ENCODE measurements around the gene CSGALNACT2. TPM values are rescaled to one million over a fixed set of nuclear protein-coding genes. Genes with fewer than 3 reads are reported as not detected.
A peak's percentile ranks its signal among the peaks of the same experiment; 100 is the strongest.

The CSGALNACT2 gene
- total and polyA plus RNA-seq, 2 donors from 2014 or later: 4.8 to 20.0 TPM

- H3K4me1 ChIP-seq (ENCODE audit: control insufficient read depth in 2 of 3, insufficient read depth in 2 of 3, low read depth in 1 of 3, low read length in 3 of 3): no peaks in the 10 kb centered on the region
- DNase-seq: peak in 1 of 5 donors; percentile 15
- no peaks in the 10 kb centered on the region for H3K27me3 ChIP-seq (ENCODE audit: control insufficient read depth, insufficient read depth, low read length)
- no peak overlapping the region for H3K4me3 ChIP-seq (ENCODE audit: low read length in 3 of 3)
- H3K27ac ChIP-seq (ENCODE audit: low read depth in 2 of 2, low read length in 2 of 2): no peak overlapping the region
- TF ChIP-seq, protein P1, sequence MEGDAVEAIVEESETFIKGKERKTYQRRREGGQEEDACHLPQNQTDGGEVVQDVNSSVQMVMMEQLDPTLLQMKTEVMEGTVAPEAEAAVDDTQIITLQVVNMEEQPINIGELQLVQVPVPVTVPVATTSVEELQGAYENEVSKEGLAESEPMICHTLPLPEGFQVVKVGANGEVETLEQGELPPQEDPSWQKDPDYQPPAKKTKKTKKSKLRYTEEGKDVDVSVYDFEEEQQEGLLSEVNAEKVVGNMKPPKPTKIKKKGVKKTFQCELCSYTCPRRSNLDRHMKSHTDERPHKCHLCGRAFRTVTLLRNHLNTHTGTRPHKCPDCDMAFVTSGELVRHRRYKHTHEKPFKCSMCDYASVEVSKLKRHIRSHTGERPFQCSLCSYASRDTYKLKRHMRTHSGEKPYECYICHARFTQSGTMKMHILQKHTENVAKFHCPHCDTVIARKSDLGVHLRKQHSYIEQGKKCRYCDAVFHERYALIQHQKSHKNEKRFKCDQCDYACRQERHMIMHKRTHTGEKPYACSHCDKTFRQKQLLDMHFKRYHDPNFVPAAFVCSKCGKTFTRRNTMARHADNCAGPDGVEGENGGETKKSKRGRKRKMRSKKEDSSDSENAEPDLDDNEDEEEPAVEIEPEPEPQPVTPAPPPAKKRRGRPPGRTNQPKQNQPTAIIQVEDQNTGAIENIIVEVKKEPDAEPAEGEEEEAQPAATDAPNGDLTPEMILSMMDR (IDR thresholded peaks at IDR 0.05; ENCODE audit: borderline replicate concordance, extremely low read depth, insufficient read depth): no peak
- no peaks in the 10 kb centered on the region for H3K9me3 ChIP-seq (ENCODE audit: control insufficient read depth in 2 of 3, insufficient read depth in 1 of 3, low read length in 3 of 3)
- H3K9ac ChIP-seq (ENCODE audit: low read length in 3 of 3): no peak overlapping the region
- no peak for FAIRE-seq
- no peaks in the 10 kb centered on the region for H3K36me3 ChIP-seq (ENCODE audit: control insufficient read depth in 2 of 3, insufficient read depth in 3 of 3, low read length in 3 of 3)
- intact Hi-C loops (cut with DNase I): no loop called here
Measured at GRCh38 chr10:43124094-43124521, 14.1 kb upstream of the CSGALNACT2 start.

GRCh38 chr10:43124574-43125273 is 13.5 kb upstream of the CSGALNACT2 start:
- Histone ChIP-seq H3K36me3 (ENCODE audit: control insufficient read depth in 2 of 3, insufficient read depth in 3 of 3, low read length in 3 of 3) (no peaks in the 10 kb centered on the region), H3K9ac (ENCODE audit: low read length in 3 of 3) (no peak overlapping the region), H3K27me3 (ENCODE audit: control insufficient read depth, insufficient read depth, low read length) (no peaks in the 10 kb centered on the region), H3K4me3 (ENCODE audit: low read length in 3 of 3) (no peak overlapping the region), H3K4me1 (ENCODE audit: control insufficient read depth in 2 of 3, insufficient read depth in 2 of 3, low read depth in 1 of 3, low read length in 3 of 3) (no peaks in the 10 kb centered on the region), H3K9me3 (ENCODE audit: control insufficient read depth in 2 of 3, insufficient read depth in 1 of 3, low read length in 3 of 3) (no peaks in the 10 kb centered on the region), H3K27ac (ENCODE audit: low read depth in 2 of 2, low read length in 2 of 2) (no peak overlapping the region)
- TF ChIP-seq, protein P1 (IDR thresholded peaks at IDR 0.05; ENCODE audit: borderline replicate concordance, extremely low read depth, insufficient read depth): no peak
- intact Hi-C loops (cut with DNase I): no loop called here
- DNase-seq (peak in 3 of 5 donors; percentile 4 to 35 (median 11)), FAIRE-seq (no peak)

DNA sequence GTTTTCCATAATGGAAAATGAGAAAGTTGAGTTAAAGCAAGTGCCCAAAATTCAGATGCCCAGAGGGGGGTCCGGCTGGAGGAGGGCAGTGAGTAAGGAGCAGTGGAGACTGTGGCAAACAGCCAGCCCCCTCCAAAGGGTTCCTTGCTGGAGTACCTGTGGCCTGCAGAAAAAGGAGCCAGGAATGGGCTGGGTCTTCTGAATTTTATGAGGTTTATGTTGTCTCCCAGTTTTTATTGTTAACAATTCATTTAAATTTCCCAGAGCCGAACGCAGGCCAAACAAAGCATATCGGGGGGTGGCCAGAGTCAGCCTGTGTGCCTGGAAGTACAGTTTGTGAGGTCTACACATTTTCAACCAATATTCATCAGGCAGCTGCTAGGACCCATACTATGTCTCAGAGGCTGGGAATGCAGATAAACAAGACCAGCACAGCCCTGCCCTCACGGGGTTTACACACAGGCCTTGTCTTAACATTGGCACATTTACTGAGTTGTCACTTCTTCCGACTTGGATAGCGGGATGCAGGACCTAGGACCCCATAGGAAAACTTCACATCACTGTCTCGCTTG is 12.9 kb upstream of the CSGALNACT2 start:
- Histone ChIP-seq H3K9ac (ENCODE audit: low read length in 3 of 3) (no peak overlapping the region), H3K4me1 (ENCODE audit: control insufficient read depth in 2 of 3, insufficient read depth in 2 of 3, low read depth in 1 of 3, low read length in 3 of 3) (no peaks in the 10 kb centered on the region), H3K4me3 (ENCODE audit: low read length in 3 of 3) (no peak overlapping the region), H3K27ac (ENCODE audit: low read depth in 2 of 2, low read length in 2 of 2) (no peak overlapping the region), H3K36me3 (ENCODE audit: control insufficient read depth in 2 of 3, insufficient read depth in 3 of 3, low read length in 3 of 3) (no peaks in the 10 kb centered on the region), H3K9me3 (ENCODE audit: control insufficient read depth in 2 of 3, insufficient read depth in 1 of 3, low read length in 3 of 3) (no peaks in the 10 kb centered on the region), H3K27me3 (ENCODE audit: control insufficient read depth, insufficient read depth, low read length) (no peaks in the 10 kb centered on the region)
- intact Hi-C loops (cut with DNase I): no loop called here
- DNase-seq (peak in 1 of 5 donors; percentile 16), FAIRE-seq (no peak)
- TF ChIP-seq, protein P1 (IDR thresholded peaks at IDR 0.05; ENCODE audit: borderline replicate concordance, extremely low read depth, insufficient read depth): no peak

Measured in kidney (tissue), 14 donors.